ENCODE results near the gene TSEN15.
"Not testable (repeated sequence)": the region's sequence is repeated elsewhere in the genome, so short reads cannot be mapped to it uniquely, and the experiment has no call there.

TSEN15 gene

DNA sequence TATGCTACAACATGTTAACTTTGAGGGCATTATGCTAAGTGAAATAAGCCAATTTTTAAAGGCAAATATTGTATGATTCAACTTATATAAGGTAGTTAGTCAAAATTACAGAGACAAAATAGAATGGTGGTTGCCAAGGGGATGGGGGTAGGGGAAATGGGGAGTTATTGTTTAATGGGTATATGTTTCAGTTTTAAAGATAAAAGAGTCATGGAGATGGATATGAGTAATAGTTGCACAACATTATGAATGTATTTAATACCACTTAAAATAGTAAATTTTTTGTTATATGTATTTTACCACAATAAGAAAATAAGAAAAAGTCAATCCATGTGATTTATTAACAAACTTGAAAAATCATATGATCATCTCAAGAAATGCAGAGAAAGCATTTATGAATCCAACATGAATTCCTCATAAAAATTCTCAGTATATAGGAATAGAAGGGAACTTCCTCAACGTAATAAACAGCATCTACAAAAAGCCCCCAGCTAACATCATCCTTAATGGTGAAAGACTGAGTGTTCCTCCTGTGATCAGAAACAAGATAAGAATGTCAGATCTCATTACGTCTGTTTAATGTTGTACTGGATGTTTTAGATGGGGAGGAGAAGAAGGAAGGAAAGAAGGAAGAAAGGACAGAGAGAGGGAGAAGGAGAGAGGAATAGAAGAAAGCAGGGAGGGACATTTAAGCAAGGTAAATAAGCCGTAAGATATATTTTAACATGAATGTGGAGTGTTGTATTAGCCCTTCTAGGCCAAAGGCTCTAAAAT, 6.7 kb upstream of the TSEN15 start:
- Histone ChIP-seq H3K36me3 (ENCODE audit: control insufficient read depth, low read depth, low read length) (no peaks in the 10 kb centered on the region), H3K9ac (ENCODE audit: low read length) (no peak overlapping the region), H3K27ac (ENCODE audit: low read length) (no peak overlapping the region), H3K27me3 (ENCODE audit: control insufficient read depth, insufficient read depth, low read length) (peaks cover 4% of the 10 kb centered on the region), H3K4me3 (ENCODE audit: low read length) (no peak overlapping the region), H3K9me3 (ENCODE audit: control insufficient read depth, low read depth, low read length) (no peaks in the 10 kb centered on the region), H3K4me1 (ENCODE audit: control insufficient read depth, low read depth, low read length) (peaks cover 37% of the 10 kb centered on the region)

- H3K9me3 ChIP-seq (ENCODE audit: control insufficient read depth, low read depth, low read length); H3K36me3 ChIP-seq (ENCODE audit: control insufficient read depth, low read depth, low read length); H3K27ac ChIP-seq (ENCODE audit: low read length); H3K4me3 ChIP-seq (ENCODE audit: low read length); H3K9ac ChIP-seq (ENCODE audit: low read length): not testable (repeated sequence)
- Histone ChIP-seq H3K4me1 (ENCODE audit: control insufficient read depth, low read depth, low read length) (peaks cover 50% of the 10 kb centered on the region), H3K27me3 (ENCODE audit: control insufficient read depth, insufficient read depth, low read length) (peaks cover 15% of the 10 kb centered on the region)
Observed at GRCh38 chr1:184047541-184047940, 4.0 kb upstream of the TSEN15 start.

- no peak overlapping the region for H3K9ac ChIP-seq (ENCODE audit: low read length)
- H3K36me3 ChIP-seq (ENCODE audit: control insufficient read depth, low read depth, low read length) = no peaks in the 10 kb centered on the region
- H3K9me3 ChIP-seq (ENCODE audit: control insufficient read depth, low read depth, low read length) = no peaks in the 10 kb centered on the region
- peaks cover 15% of the 10 kb centered on the region for H3K27me3 ChIP-seq (ENCODE audit: control insufficient read depth, insufficient read depth, low read length)
- peaks cover 53% of the 10 kb centered on the region for H3K4me1 ChIP-seq (ENCODE audit: control insufficient read depth, low read depth, low read length)
- H3K4me3 ChIP-seq (ENCODE audit: low read length) = no peak overlapping the region
- H3K27ac ChIP-seq (ENCODE audit: low read length) = no peak overlapping the region
Observed at GRCh38 chr1:184048561-184049240, 2.8 kb upstream of the TSEN15 start.

GRCh38 chr1:184049291-184049690, 2.2 kb upstream of the TSEN15 start:
- no peak overlapping the region for H3K9ac ChIP-seq (ENCODE audit: low read length)
- H3K27ac ChIP-seq (ENCODE audit: low read length) = no peak overlapping the region
- H3K27me3 ChIP-seq (ENCODE audit: control insufficient read depth, insufficient read depth, low read length) = peaks cover 15% of the 10 kb centered on the region
- no peaks in the 10 kb centered on the region for H3K9me3 ChIP-seq (ENCODE audit: control insufficient read depth, low read depth, low read length)
- peaks cover 53% of the 10 kb centered on the region for H3K4me1 ChIP-seq (ENCODE audit: control insufficient read depth, low read depth, low read length)
- no peaks in the 10 kb centered on the region for H3K36me3 ChIP-seq (ENCODE audit: control insufficient read depth, low read depth, low read length)
- no peak overlapping the region for H3K4me3 ChIP-seq (ENCODE audit: low read length)

- H3K27ac ChIP-seq (ENCODE audit: low read length) = no peak overlapping the region
- H3K9ac ChIP-seq (ENCODE audit: low read length) = no peak overlapping the region
- no peaks in the 10 kb centered on the region for H3K9me3 ChIP-seq (ENCODE audit: control insufficient read depth, low read depth, low read length)
- peaks cover 15% of the 10 kb centered on the region for H3K27me3 ChIP-seq (ENCODE audit: control insufficient read depth, insufficient read depth, low read length)
- no peaks in the 10 kb centered on the region for H3K36me3 ChIP-seq (ENCODE audit: control insufficient read depth, low read depth, low read length)
- H3K4me1 ChIP-seq (ENCODE audit: control insufficient read depth, low read depth, low read length) = peaks cover 53% of the 10 kb centered on the region
- H3K4me3 ChIP-seq (ENCODE audit: low read length) = no peak overlapping the region
Observed at GRCh38 chr1:184049836-184050468, 1.6 kb upstream of the TSEN15 start.

- peaks cover 15% of the 10 kb centered on the region for H3K27me3 ChIP-seq (ENCODE audit: control insufficient read depth, insufficient read depth, low read length)
- peak overlapping the region; percentile 58 for H3K27ac ChIP-seq (ENCODE audit: low read length)
- H3K4me3 ChIP-seq (ENCODE audit: low read length) = peak overlapping the region; percentile 93
- H3K9ac ChIP-seq (ENCODE audit: low read length) = peak overlapping the region; percentile 82
- H3K4me1 ChIP-seq (ENCODE audit: control insufficient read depth, low read depth, low read length) = peaks cover 53% of the 10 kb centered on the region
- H3K9me3 ChIP-seq (ENCODE audit: control insufficient read depth, low read depth, low read length) = no peaks in the 10 kb centered on the region
- H3K36me3 ChIP-seq (ENCODE audit: control insufficient read depth, low read depth, low read length) = no peaks in the 10 kb centered on the region
Observed at GRCh38 chr1:184050636-184051035, 894 bp upstream of the TSEN15 start.

DNA sequence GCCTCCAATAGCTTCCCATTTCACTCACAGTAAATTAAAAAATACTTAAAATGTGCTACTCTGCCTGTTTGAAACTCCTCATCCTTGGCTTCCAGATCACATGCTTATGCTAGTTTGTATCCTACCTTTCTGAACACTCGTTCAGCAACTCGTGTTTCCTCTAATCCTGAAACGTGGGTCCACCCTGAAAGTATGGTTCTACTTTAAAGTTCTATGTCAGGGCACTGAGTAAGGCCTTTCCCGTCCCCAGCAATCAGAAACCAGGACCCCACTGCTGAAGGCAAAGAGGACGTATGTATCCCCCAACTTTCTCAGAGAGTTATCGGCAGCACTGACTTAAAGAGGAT, 419 bp upstream of the TSEN15 start:
- Histone ChIP-seq H3K4me3 (ENCODE audit: low read length) (peak overlapping the region; percentile 93), H3K27me3 (ENCODE audit: control insufficient read depth, insufficient read depth, low read length) (peaks cover 15% of the 10 kb centered on the region), H3K36me3 (ENCODE audit: control insufficient read depth, low read depth, low read length) (no peaks in the 10 kb centered on the region), H3K9ac (ENCODE audit: low read length) (peak overlapping the region; percentile 82), H3K9me3 (ENCODE audit: control insufficient read depth, low read depth, low read length) (no peaks in the 10 kb centered on the region), H3K27ac (ENCODE audit: low read length) (peak overlapping the region; percentile 58), H3K4me1 (ENCODE audit: control insufficient read depth, low read depth, low read length) (peaks cover 49% of the 10 kb centered on the region)

- Histone ChIP-seq H3K9me3 (ENCODE audit: control insufficient read depth, low read depth, low read length) (no peaks in the 10 kb centered on the region), H3K4me1 (ENCODE audit: control insufficient read depth, low read depth, low read length) (peaks cover 47% of the 10 kb centered on the region), H3K9ac (ENCODE audit: low read length) (peak overlapping the region; percentile 82), H3K36me3 (ENCODE audit: control insufficient read depth, low read depth, low read length) (no peaks in the 10 kb centered on the region), H3K27ac (ENCODE audit: low read length) (peak overlapping the region; percentile 58), H3K4me3 (ENCODE audit: low read length) (peak overlapping the region; percentile 93), H3K27me3 (ENCODE audit: control insufficient read depth, insufficient read depth, low read length) (peaks cover 15% of the 10 kb centered on the region)
Observed at GRCh38 chr1:184052194-184052559, 647 bp downstream of the TSEN15 start.

DNA sequence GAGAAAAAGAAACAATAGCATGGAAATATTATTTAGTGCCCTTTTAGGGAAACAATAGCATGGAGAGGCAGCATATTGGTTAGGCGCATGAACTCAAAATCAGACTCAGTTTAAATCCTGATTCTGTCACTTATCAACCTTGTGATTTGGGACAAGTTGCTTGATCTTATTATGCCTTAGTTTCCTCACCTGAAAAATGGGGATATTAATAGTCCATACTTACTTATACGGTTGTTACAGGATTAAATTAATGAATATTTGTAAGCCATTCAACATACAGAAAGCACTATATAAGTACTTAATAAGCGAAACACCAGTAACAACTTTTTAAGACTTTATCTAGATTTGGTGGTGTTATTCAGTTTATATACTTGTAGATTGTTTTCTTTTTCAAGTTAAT, 1.2 kb downstream of the TSEN15 start:
- Histone ChIP-seq H3K4me1 (ENCODE audit: control insufficient read depth, low read depth, low read length) (peaks cover 46% of the 10 kb centered on the region), H3K9me3 (ENCODE audit: control insufficient read depth, low read depth, low read length) (no peaks in the 10 kb centered on the region), H3K9ac (ENCODE audit: low read length) (no peak overlapping the region), H3K4me3 (ENCODE audit: low read length) (peak overlapping the region; percentile 93), H3K27me3 (ENCODE audit: control insufficient read depth, insufficient read depth, low read length) (peaks cover 15% of the 10 kb centered on the region), H3K36me3 (ENCODE audit: control insufficient read depth, low read depth, low read length) (no peaks in the 10 kb centered on the region), H3K27ac (ENCODE audit: low read length) (no peak overlapping the region)

- no peaks in the 10 kb centered on the region for H3K9me3 ChIP-seq (ENCODE audit: control insufficient read depth, low read depth, low read length)
Observed at GRCh38 chr1:184053881-184054280, 2.4 kb downstream of the TSEN15 start.

GRCh38 chr1:184056921-184057555, 5.5 kb downstream of the TSEN15 start:
- no peaks in the 10 kb centered on the region for H3K27me3 ChIP-seq (ENCODE audit: control insufficient read depth, insufficient read depth, low read length)
- H3K4me3 ChIP-seq (ENCODE audit: low read length) = no peak overlapping the region
- no peaks in the 10 kb centered on the region for H3K36me3 ChIP-seq (ENCODE audit: control insufficient read depth, low read depth, low read length)
- H3K27ac ChIP-seq (ENCODE audit: low read length) = no peak overlapping the region
- H3K9ac ChIP-seq (ENCODE audit: low read length) = no peak overlapping the region
- H3K4me1 ChIP-seq (ENCODE audit: control insufficient read depth, low read depth, low read length) = peaks cover 26% of the 10 kb centered on the region
- H3K9me3 ChIP-seq (ENCODE audit: control insufficient read depth, low read depth, low read length) = no peaks in the 10 kb centered on the region

More at GRCh38 chr1:184053881-184054280, 2.4 kb downstream of the TSEN15 start:
- H3K27me3 ChIP-seq (ENCODE audit: control insufficient read depth, insufficient read depth, low read length) = peaks cover 15% of the 10 kb centered on the region
- H3K4me3 ChIP-seq (ENCODE audit: low read length) = no peak overlapping the region
- peaks cover 35% of the 10 kb centered on the region for H3K4me1 ChIP-seq (ENCODE audit: control insufficient read depth, low read depth, low read length)
- H3K36me3 ChIP-seq (ENCODE audit: control insufficient read depth, low read depth, low read length) = no peaks in the 10 kb centered on the region
- H3K27ac ChIP-seq (ENCODE audit: low read length) = no peak overlapping the region
- H3K9ac ChIP-seq (ENCODE audit: low read length) = no peak overlapping the region
